GM19025 (cell line): ENCODE results near the gene STX3.
"Not testable (repeated sequence)": the region's sequence is repeated elsewhere in the genome, so short reads cannot be mapped to it uniquely, and the experiment has no call there.

Source experiments
- ATAC-seq: cut with Tn5 transposase; IDR thresholded peaks from one replicate; pipeline ENCODE4 v1.9.1; 2021; ENCODE audit warnings: mild to moderate bottlenecking, low read depth, moderate library complexity; ENCODE audit not compliant: unreplicated experiment

Gene STX3

GRCh38 chr11:59829358-59829757 is 74.2 kb downstream of the STX3 start:
- ATAC-seq, result no peak

- no peak for ATAC-seq
Observed at GRCh38 chr11:59833602-59834001, 78.4 kb downstream of the STX3 start.

- no peak for ATAC-seq
Observed at GRCh38 chr11:59839615-59840014, 84.4 kb downstream of the STX3 start.

- peak; percentile 46 for ATAC-seq
Observed at GRCh38 chr11:59841514-59841913, 86.3 kb downstream of the STX3 start.

GRCh38 chr11:59842316-59842715 is 87.1 kb downstream of the STX3 start:
- ATAC-seq, result no peak

- no peak for ATAC-seq
Observed at GRCh38 chr11:59845399-59845798, 90.2 kb downstream of the STX3 start, which contains the start of gene CBLIF. Gene CBLIF, minus strand, starts transcription at chr11:59845499. Its CDS starts 46 bp downstream, at chr11:59845453.

GRCh38 chr11:59846556-59846955 is 91.4 kb downstream of the STX3 start:
- ATAC-seq, result no peak

- no peak for ATAC-seq
Observed at GRCh38 chr11:59847626-59848025, 92.5 kb downstream of the STX3 start.

GRCh38 chr11:59848439-59848838 is 93.3 kb downstream of the STX3 start:
- ATAC-seq, result not testable (repeated sequence)

GRCh38 chr11:59849129-59849528 is 94.0 kb downstream of the STX3 start:
- no peak for ATAC-seq

- not testable (repeated sequence) for ATAC-seq
Observed at GRCh38 chr11:59849551-59849950, 94.4 kb downstream of the STX3 start.

GRCh38 chr11:59851416-59851815 is 96.2 kb downstream of the STX3 start:
- not testable (repeated sequence) for ATAC-seq

- ATAC-seq, result no peak
Observed at GRCh38 chr11:59854871-59855270, 99.7 kb downstream of the STX3 start.
